NT2/D1 (cell line): Measurements from ENCODE around the gene GDF2.

Experiments used
- SUZ12 ChIP-seq: IDR thresholded peaks from 2 replicates; pipeline ENCODE4 v1.6.1; 2011; ENCODE audit not compliant: insufficient read length, insufficient read depth; ENCODE audit errors: extremely low read depth
- YY1 ChIP-seq: IDR thresholded peaks from 2 replicates; pipeline ENCODE4 v1.6.1; 2011; ENCODE audit not compliant: insufficient read length, insufficient read depth
- ZNF274 ChIP-seq: IDR thresholded peaks from 2 replicates; pipeline ENCODE4 v1.6.1; 2011; ENCODE audit warnings: mild to moderate bottlenecking, low read depth, low read length

DNA sequence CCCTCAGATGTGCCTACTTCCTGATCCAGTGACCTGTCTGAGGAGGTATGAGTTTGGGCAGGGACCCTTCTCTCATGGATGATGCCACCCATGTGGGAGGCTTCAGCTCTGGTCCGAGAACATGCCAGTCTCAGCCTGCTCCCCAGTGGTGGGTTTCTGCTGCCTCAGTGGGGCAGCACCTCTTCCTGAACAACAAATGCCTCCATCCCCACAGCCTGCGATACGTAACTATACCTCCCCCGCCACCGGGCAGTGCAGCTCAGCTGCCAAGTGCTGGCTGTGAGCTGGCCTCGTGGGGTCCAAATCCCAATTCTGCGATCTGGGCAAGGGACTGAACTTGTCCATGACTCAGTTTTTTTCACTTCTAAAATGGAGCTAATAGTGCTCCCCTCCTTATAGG lies 19.1 kb upstream of the GDF2 start:
- TF ChIP-seq YY1 (no peak), ZNF274 (no peak), SUZ12 (no peak)
